Mucosa of descending colon (tissue), 3 donors: ENCODE measurements around the gene RNF212. TPM values are rescaled to one million over a fixed set of nuclear protein-coding genes. Genes with fewer than 3 reads are reported as not detected.

Experiments
- ATAC-seq: fragments of 200-7000 bp; cut with Tn5 transposase; one replicate; pipeline ENCODE4 v1.9.1; 2020; ENCODE audit warnings: mild to moderate bottlenecking, moderate library complexity
- DNase-seq, 3 donors: peaks; one replicate each; pipeline ENCODE4 v3.0.0-alpha.2; 2020
- H3K36me3 ChIP-seq: fragments of 200-600 bp; one replicate; pipeline ENCODE4 v1.8.0; 2021; ENCODE audit warnings: low read depth, mild to moderate bottlenecking
- H3K4me1 ChIP-seq: fragments of 200-600 bp; one replicate; pipeline ENCODE4 v1.8.0; 2021; ENCODE audit warnings: low read depth, mild to moderate bottlenecking
- H3K4me3 ChIP-seq: fragments of 200-600 bp; one replicate; pipeline ENCODE4 v1.8.0; 2021; ENCODE audit warnings: mild to moderate bottlenecking
- H3K9me3 ChIP-seq: fragments of 200-600 bp; one replicate; pipeline ENCODE4 v1.8.0; 2021; ENCODE audit warnings: mild to moderate bottlenecking
- CTCF ChIP-seq: fragments of 200-600 bp; IDR thresholded peaks from one replicate; pipeline ENCODE4 v1.8.0; 2022; ENCODE audit warnings: antibody characterized with exemption, mild to moderate bottlenecking
- intact Hi-C, 2 donors: fragments of 100-400 bp; cut with DNase I in 1 of 2; cut with micrococcal nuclease in 1 of 2; formaldehyde crosslinking; loops; one replicate each; pipeline versions ENCODE4 v1.11.0 to v1.11.1; 2022; cut with DNase I, micrococcal nuclease
- long read RNA-seq, 2 donors: library from polyadenylated mRNA; unstranded; transcript quantifications; one replicate each; pipeline ENCODE4 v2.0.0, GENCODE V29; 2019 to 2021
- total RNA-seq, 3 donors: library from RNA; stranded (reverse); fragmentation: NEBNext Ultra II Directional in 2 of 3; extraction: Animal tissue kit (Norgen Biotek cat#: 25700) in 2 of 3; gene quantifications; one replicate each; pipeline versions ENCODE4 v1.2.1 to v1.2.4, GENCODE V29; 2021 to 2023
- donor health status: DM: no; HTN: no; CAD: no; lungs with moderate emphysema.
- donor health status: DM: no; HTN: no; CAD: no.
- donor health status: DM: no; HTN: yes; CAD: no.

Gene RNF212
- 1 to 10 TPM; 2.3 to 4.9 (median 3.9) TPM for total RNA-seq
- long read RNA-seq, donor 1, partial matches to known transcripts = 0 of 3 reads
- long read RNA-seq, donor 1, other reads (novel, unspliced or antisense) = 3 of 3 reads
- long read RNA-seq, donor 2, partial matches to known transcripts = 0 of 2 reads
- long read RNA-seq, donor 2, other reads (novel, unspliced or antisense) = 2 of 2 reads

GRCh38 chr4:1113311-1114009 lies at the start of gene RNF212:
TSS of gene RNF212 (minus strand) at chr4:1113564. CDS start at chr4:1113464, 100 bp downstream.
- Histone ChIP-seq H3K9me3 (no peaks in the 10 kb centered on the region), H3K4me3 (no peak within 1 kb of the TSS), H3K36me3 (no peaks in the 10 kb centered on the region), H3K4me1 (peaks cover 4% of the 10 kb centered on the region)
- peak; percentile 27 to 63 (median 55) for DNase-seq
- no peak for TF ChIP-seq CTCF
- ATAC-seq = peak; percentile 55
- intact Hi-C loops = no loop called here

GRCh38 chr4:1160351-1160750 lies 47.0 kb upstream of the RNF212 start:
- intact Hi-C loops = loop anchor here (10.0 kb wide), 2 partner anchors 94 to 104 kb away; no protein-coding TSS in a partner anchor
- no peak for TF ChIP-seq CTCF
- Histone ChIP-seq H3K36me3 (no peaks in the 10 kb centered on the region), H3K9me3 (peaks cover 7% of the 10 kb centered on the region), H3K4me3 (no peak overlapping the region), H3K4me1 (no peaks in the 10 kb centered on the region)
- no peak for DNase-seq
- no peak for ATAC-seq

- no peak for DNase-seq
- Histone ChIP-seq H3K4me1 (no peaks in the 10 kb centered on the region), H3K36me3 (no peaks in the 10 kb centered on the region), H3K9me3 (peaks cover 7% of the 10 kb centered on the region), H3K4me3 (no peak overlapping the region)
- TF ChIP-seq CTCF = no peak
- intact Hi-C loops = no loop called here
- no peak for ATAC-seq
These were observed 42.7 kb upstream of the RNF212 start for GRCh38 chr4:1156069-1156468.

GRCh38 chr4:1155314-1155713 lies 42.0 kb upstream of the RNF212 start:
- DNase-seq = no peak
- intact Hi-C loops = no loop called here
- no peak for ATAC-seq
- TF ChIP-seq CTCF = no peak
- peaks cover 7% of the 10 kb centered on the region for H3K9me3 ChIP-seq
- H3K4me1 ChIP-seq = no peaks in the 10 kb centered on the region
- H3K4me3 ChIP-seq = no peak overlapping the region
- H3K36me3 ChIP-seq = no peaks in the 10 kb centered on the region

- ATAC-seq = peak; percentile 43
- TF ChIP-seq CTCF = no peak
- intact Hi-C loops = no loop called here
- Histone ChIP-seq H3K9me3 (peaks cover 7% of the 10 kb centered on the region), H3K36me3 (no peaks in the 10 kb centered on the region), H3K4me3 (no peak overlapping the region), H3K4me1 (no peaks in the 10 kb centered on the region)
- DNase-seq = peak; percentile 37 to 42 (median 37)
These were observed 41.3 kb upstream of the RNF212 start for GRCh38 chr4:1154523-1155182.
